Bronchial epithelial cell (primary cell): ENCODE results near the gene PITPNM3. TPM values are rescaled to one million over a fixed set of nuclear protein-coding genes. Genes with fewer than 3 reads are reported as not detected.
A peak's percentile ranks its signal among the peaks of the same experiment; 100 is the strongest.

Source experiments
- DNase-seq: peaks from one replicate; pipeline ENCODE4 v3.0.0-alpha.2; 2010; ENCODE audit warnings: low read depth
- FAIRE-seq: peaks from 2 replicates; lab custom pipeline; 2011; peaks lifted over from hg19 to GRCh38; lab: Jason Lieb, UNC
- H3K27me3 ChIP-seq: 2 replicates; pipeline ENCODE4 v1.5.1; 2011; ENCODE audit warnings: low read length; ENCODE audit not compliant: control insufficient read depth, insufficient read depth
- H3K36me3 ChIP-seq: 2 replicates; pipeline ENCODE4 v1.5.1; 2011; ENCODE audit warnings: low read length; ENCODE audit not compliant: control insufficient read depth, insufficient read depth
- H3K4me3 ChIP-seq: 2 replicates; pipeline ENCODE4 v1.5.1; 2011; ENCODE audit warnings: mild to moderate bottlenecking, low read depth, low read length, control low read depth
- total RNA-seq: library from RNA; depleted of rRNA; stranded (reverse); fragments of >200 nt; gene quantifications from 2 replicates; pipeline ENCODE4 v1.2.1, GENCODE V29; 2014
- TF ChIP-seq, protein P1 (sequence below): IDR thresholded peaks from 2 replicates; pipeline ENCODE4 v1.5.1; 2011; ENCODE audit warnings: mild to moderate bottlenecking, moderate library complexity, low read length, control low read depth, inconsistent platforms; ENCODE audit not compliant: insufficient read depth, severe bottlenecking

The PITPNM3 gene
- total RNA-seq, 1 donor from 2014 or later: 25.0 TPM

DNA sequence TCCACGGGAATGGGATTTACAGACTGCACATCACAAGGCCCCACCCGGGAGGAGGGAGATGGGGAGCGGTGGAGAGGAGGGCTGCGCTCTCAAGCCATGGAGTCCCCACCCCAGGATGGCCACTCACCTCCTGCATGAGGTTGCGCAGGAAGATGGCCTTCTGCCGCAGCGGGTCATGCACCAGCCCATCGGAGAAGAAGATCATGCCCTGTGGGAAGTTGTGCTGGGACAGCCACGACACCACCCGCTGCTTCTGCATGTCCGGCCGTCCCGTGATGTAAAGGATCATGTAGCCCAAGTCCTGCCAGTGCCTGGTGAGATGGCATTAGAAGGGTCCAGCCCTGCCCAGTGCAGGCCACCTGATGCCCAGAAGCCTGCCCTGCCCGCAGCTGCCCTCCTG lies 95.1 kb downstream of the PITPNM3 start:
- DNase-seq: no peak
- peaks cover 32% of the 10 kb centered on the region for H3K36me3 ChIP-seq
- no peak overlapping the region for H3K4me3 ChIP-seq
- TF ChIP-seq, protein P1, sequence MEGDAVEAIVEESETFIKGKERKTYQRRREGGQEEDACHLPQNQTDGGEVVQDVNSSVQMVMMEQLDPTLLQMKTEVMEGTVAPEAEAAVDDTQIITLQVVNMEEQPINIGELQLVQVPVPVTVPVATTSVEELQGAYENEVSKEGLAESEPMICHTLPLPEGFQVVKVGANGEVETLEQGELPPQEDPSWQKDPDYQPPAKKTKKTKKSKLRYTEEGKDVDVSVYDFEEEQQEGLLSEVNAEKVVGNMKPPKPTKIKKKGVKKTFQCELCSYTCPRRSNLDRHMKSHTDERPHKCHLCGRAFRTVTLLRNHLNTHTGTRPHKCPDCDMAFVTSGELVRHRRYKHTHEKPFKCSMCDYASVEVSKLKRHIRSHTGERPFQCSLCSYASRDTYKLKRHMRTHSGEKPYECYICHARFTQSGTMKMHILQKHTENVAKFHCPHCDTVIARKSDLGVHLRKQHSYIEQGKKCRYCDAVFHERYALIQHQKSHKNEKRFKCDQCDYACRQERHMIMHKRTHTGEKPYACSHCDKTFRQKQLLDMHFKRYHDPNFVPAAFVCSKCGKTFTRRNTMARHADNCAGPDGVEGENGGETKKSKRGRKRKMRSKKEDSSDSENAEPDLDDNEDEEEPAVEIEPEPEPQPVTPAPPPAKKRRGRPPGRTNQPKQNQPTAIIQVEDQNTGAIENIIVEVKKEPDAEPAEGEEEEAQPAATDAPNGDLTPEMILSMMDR: no peak
- FAIRE-seq: no peak
- no peaks in the 10 kb centered on the region for H3K27me3 ChIP-seq

DNA sequence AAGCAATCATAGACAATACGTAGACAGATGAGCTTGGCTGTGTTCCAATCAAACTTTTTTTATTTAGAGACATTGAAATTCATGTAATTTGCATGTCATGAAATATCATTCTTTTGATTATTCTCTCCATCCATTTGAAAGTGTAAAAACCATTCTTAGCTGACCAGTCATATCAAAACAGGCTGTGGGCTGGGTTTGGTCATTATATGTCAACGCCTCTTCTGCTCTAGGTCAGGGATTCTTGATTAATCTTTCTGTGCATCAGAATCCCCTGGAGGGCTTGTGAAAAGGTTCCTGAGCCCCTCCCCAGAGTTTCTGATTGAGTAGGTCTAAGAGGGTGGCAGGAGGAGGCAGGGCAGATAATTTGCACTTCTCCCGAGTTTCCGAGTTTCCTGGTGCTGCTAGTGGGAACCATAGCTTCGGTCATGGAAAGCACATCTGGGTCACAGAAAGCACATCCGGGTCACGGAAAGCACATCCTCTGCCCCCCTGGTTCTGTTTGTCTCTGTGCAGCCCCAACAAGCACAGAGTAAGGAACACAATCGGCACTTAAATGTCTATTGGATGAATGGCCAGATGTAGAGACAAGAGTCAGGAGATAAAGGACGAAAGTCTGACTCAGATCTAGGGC lies 95.7 kb downstream of the PITPNM3 start:
- Histone ChIP-seq H3K36me3 (peaks cover 30% of the 10 kb centered on the region), H3K27me3 (no peaks in the 10 kb centered on the region), H3K4me3 (no peak overlapping the region)
- DNase-seq: no peak
- TF ChIP-seq, protein P1: no peak
- peak; percentile 28 for FAIRE-seq

DNA sequence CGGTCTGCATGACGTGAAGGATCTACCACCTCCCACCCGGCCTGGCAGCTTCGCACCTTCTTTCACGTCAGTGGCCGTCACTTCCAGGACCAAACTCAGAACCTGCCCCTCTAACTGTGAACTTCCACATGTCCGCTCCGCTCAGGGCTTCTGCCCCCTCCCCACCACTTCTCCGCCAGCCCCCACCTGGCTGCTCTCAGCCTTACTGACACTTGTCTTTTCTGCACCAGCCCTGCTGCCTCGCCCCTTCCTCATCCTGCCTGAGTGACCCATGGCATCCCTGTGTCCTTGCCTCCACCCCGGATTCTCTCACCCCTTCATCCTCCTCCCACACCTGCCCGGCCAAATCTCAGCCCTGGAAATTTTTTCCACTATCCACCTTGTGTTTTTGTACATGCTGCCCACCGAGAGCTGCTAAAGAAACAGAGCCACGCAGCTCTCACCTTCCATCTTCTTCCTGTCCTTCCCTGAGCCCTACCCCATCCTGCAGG lies 97.8 kb downstream of the PITPNM3 start:
- TF ChIP-seq, protein P1: no peak
- FAIRE-seq (no peak), DNase-seq (no peak)
- peaks cover 22% of the 10 kb centered on the region for H3K36me3 ChIP-seq
- H3K27me3 ChIP-seq: no peaks in the 10 kb centered on the region
- H3K4me3 ChIP-seq: no peak overlapping the region

DNA sequence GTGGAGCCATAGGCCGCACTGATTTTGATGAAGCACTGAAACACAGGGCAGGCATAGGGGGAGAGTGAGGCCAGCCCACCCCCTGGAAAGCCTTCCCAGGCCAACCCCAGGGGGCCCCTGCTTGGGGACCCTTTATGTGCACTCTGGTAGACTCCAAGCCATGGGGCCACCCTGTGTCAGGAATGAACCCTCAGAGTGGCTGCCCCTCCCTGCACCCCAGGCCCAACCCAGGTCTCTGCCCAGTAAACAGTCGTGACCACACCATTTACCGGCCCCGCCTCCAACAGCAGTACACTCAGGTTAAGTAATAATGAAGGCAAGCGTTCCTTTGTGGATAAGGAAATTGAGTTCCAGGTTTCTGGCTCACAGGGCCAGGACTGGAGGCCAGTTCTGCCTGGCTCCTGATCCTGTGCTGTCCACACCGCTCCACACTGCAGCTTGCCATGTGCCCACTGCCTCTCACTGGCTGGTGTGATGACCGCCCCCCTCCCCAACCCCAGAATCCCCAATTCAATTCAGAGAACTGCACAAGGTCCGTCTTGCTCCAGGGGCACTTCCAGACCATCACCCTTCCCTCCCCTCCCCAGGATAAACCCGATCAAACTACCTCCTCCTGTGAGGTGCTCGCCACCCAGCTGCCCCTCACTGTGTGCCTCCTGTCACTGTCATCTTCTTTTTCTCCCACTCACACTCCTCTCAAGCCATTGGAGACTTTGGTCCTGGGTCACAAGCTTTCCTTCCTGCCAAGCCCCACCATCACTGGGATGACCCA lies 98.5 kb downstream of the PITPNM3 start:
- peaks cover 17% of the 10 kb centered on the region for H3K36me3 ChIP-seq
- DNase-seq (no peak), FAIRE-seq (peak; percentile 83)
- no peak overlapping the region for H3K4me3 ChIP-seq
- no peaks in the 10 kb centered on the region for H3K27me3 ChIP-seq
- TF ChIP-seq, protein P1: no peak

DNA sequence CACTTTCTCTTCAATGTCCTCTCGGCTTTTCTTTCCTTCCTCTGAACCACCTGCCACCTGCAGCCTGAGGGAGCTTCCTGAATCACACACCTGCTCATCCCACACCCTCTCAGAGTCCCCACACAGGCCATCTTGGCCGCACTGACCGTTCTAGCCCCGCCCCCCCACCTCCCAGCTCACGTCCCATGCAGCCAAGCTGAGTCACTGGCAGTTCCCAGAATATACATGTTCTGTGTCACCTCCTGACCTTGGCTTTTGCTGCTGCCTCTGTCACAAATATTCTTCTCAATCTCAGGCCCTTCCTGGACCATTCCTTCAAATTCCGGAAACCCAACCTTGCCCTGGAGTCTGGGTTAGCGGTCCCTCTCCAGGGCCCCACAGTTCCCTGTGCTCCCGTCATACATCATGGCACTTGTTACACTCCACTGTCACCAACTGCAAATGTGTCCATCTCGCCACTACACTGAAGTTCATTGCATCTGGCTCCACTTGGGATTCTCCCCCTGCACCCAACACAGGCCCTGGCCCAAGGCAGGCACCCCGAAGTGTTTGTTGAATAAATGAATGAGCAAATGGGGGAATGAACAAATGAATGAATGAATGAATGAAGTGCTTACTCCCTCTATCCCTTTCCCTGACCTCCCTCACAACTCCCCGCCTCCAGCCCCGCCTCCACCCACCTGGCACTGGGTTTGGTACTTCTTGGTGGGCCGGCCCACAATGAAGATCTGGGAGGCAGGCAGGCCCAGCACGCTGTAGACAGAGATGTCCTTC lies 99.3 kb downstream of the PITPNM3 start:
- Histone ChIP-seq H3K36me3 (peaks cover 17% of the 10 kb centered on the region), H3K27me3 (no peaks in the 10 kb centered on the region), H3K4me3 (no peak overlapping the region)
- TF ChIP-seq, protein P1: no peak
- peak; percentile 43 for FAIRE-seq
- DNase-seq: peak; percentile 47
